IMR-90 (cell line): ENCODE data around the gene DOCK1. TPM values are rescaled to one million over a fixed set of nuclear protein-coding genes. Genes with fewer than 3 reads are reported as not detected.

Source experiments
- ATAC-seq: fragments of 200-7000 bp; cut with Tn5 transposase; 2 replicates; pipeline ENCODE4 v1.9.1; 2020; ENCODE audit warnings: low read depth, mild to moderate bottlenecking, moderate library complexity
- BruUV-seq: library from RNA; stranded (reverse); fragments of 400-500 nt; replicated peaks from 2 replicates; lab custom pipeline; 2021; lab: Mats Ljungman, UMichigan
- CTCF ChIA-PET: fragments of 300-600 bp; formaldehyde crosslinking; extraction: SDS; loops from one replicate; lab custom pipeline; 2021; ENCODE audit warnings: antibody characterized with exemption; lab: Yijun Ruan, JAX
- POLR2A ChIA-PET: fragments of 300-600 bp; sonication (Branson Sonifier 250); formaldehyde crosslinking; loops from one replicate; lab custom pipeline; 2022; ENCODE audit warnings: antibody characterized with exemption; ENCODE audit not compliant: unreplicated experiment; lab: Charles Lee
- DNase-seq: peaks from one replicate; pipeline ENCODE4 v3.0.0; 2013
- H2AFZ ChIP-seq: replicated peaks from 2 replicates; pipeline ENCODE3; 2013; ENCODE audit warnings: low read length, mild to moderate bottlenecking; ENCODE audit not compliant: poor library complexity
- H2AK5ac ChIP-seq: 2 replicates; pipeline ENCODE4 v1.6.1; 2013; ENCODE audit warnings: low read depth, low read length, inconsistent platforms
- H2AK9ac ChIP-seq: replicated peaks from 2 replicates; pipeline ENCODE3; 2013; ENCODE audit warnings: mild to moderate bottlenecking, low read depth, low read length, moderate library complexity; ENCODE audit not compliant: poor library complexity
- H2BK120ac ChIP-seq: 2 replicates; pipeline ENCODE4 v1.6.1; 2013; ENCODE audit warnings: low read depth, low read length, inconsistent platforms
- H2BK15ac ChIP-seq: 3 replicates; pipeline ENCODE4 v1.6.1; 2013; ENCODE audit warnings: low read depth, low read length, inconsistent platforms
- H2BK20ac ChIP-seq: 2 replicates; pipeline ENCODE4 v1.6.1; 2013; ENCODE audit warnings: low read depth, mild to moderate bottlenecking, inconsistent platforms, low read length, moderate library complexity
- H2BK5ac ChIP-seq: 2 replicates; pipeline ENCODE4 v1.6.1; 2013; ENCODE audit warnings: mild to moderate bottlenecking, low read depth, low read length, inconsistent platforms; ENCODE audit not compliant: poor library complexity, severe bottlenecking
- H3K14ac ChIP-seq: replicated peaks from 2 replicates; pipeline ENCODE4 v1.6.1; 2013; ENCODE audit warnings: low read depth, low read length, inconsistent platforms
- H3K18ac ChIP-seq: 2 replicates; pipeline ENCODE4 v1.6.1; 2013; ENCODE audit warnings: low read depth, low read length, control low read depth
- H3K23ac ChIP-seq: 2 replicates; pipeline ENCODE4 v1.6.1; 2013; ENCODE audit warnings: low read depth, low read length, inconsistent platforms
- H3K27ac ChIP-seq: 2 replicates; pipeline ENCODE4 v1.5.1; 2013; ENCODE audit warnings: mild to moderate bottlenecking, control low read depth, low read length; ENCODE audit not compliant: insufficient read depth
- H3K27me3 ChIP-seq: 2 replicates; pipeline ENCODE4 v1.6.1; 2013; ENCODE audit warnings: low read length; ENCODE audit not compliant: control insufficient read depth, insufficient read depth
- H3K36me3 ChIP-seq: 2 replicates; pipeline ENCODE4 v1.6.1; 2013; ENCODE audit warnings: low read length, mixed read lengths; ENCODE audit not compliant: control insufficient read depth, insufficient read depth
- H3K4ac ChIP-seq: 2 replicates; pipeline ENCODE4 v1.6.1; 2013; ENCODE audit warnings: low read depth, low read length, inconsistent platforms
- H3K4me1 ChIP-seq: 2 replicates; pipeline ENCODE4 v1.6.1; 2013; ENCODE audit warnings: low read length, mixed read lengths; ENCODE audit not compliant: control insufficient read depth, insufficient read depth
- H3K4me2 ChIP-seq: 2 replicates; pipeline ENCODE4 v1.6.1; 2013; ENCODE audit warnings: low read depth, mild to moderate bottlenecking, control low read depth, low read length, moderate library complexity
- H3K4me3 ChIP-seq: 2 replicates; pipeline ENCODE4 v1.5.1; 2013; ENCODE audit warnings: low read depth, mild to moderate bottlenecking, control low read depth, low read length, moderate library complexity; ENCODE audit not compliant: insufficient read depth
- H3K56ac ChIP-seq: 2 replicates; pipeline ENCODE4 v1.6.1; 2013; ENCODE audit warnings: low read length, inconsistent platforms; ENCODE audit not compliant: insufficient read depth; ENCODE audit errors: extremely low read depth
- H3K79me1 ChIP-seq, 2 experiments: 2 replicates each; pipeline ENCODE4 v1.6.1; 2013; ENCODE audit warnings: low read length in 2 of 2, inconsistent platforms in 1 of 2, low read depth in 1 of 2
- H3K9ac ChIP-seq: 2 replicates; pipeline ENCODE4 v1.6.1; 2013; ENCODE audit warnings: low read depth, low read length, control low read depth
- H3K9me1 ChIP-seq: 2 replicates; pipeline ENCODE4 v1.6.1; 2013; ENCODE audit warnings: low read length, inconsistent platforms; ENCODE audit not compliant: insufficient read depth
- H3K9me3 ChIP-seq: 2 replicates; pipeline ENCODE4 v1.6.1; 2013; ENCODE audit warnings: low read length; ENCODE audit not compliant: control insufficient read depth, insufficient read depth
- H4K20me1 ChIP-seq: 2 replicates; pipeline ENCODE4 v1.6.1; 2013; ENCODE audit warnings: low read length, inconsistent platforms; ENCODE audit not compliant: insufficient read depth
- H4K5ac ChIP-seq: 2 replicates; pipeline ENCODE4 v1.6.1; 2013; ENCODE audit warnings: mild to moderate bottlenecking, low read depth, low read length, control low read depth
- H4K8ac ChIP-seq, 2 experiments: 2 replicates each; pipeline ENCODE4 v1.6.1; 2013; ENCODE audit warnings: low read depth in 2 of 2, low read length in 2 of 2, control low read depth in 1 of 2, inconsistent platforms in 1 of 2
- H4K91ac ChIP-seq: 2 replicates; pipeline ENCODE4 v1.6.1; 2013; ENCODE audit warnings: low read depth, low read length, inconsistent platforms; ENCODE audit not compliant: insufficient read depth
- FOS ChIP-seq: fragments of 150-350 bp; IDR thresholded peaks from 2 replicates; pipeline ENCODE4 v1.6.1; 2016; ENCODE audit warnings: low read depth, low read length
- MAZ ChIP-seq: IDR thresholded peaks from 2 replicates; pipeline ENCODE4 v1.6.1; 2012; ENCODE audit warnings: low read depth, mild to moderate bottlenecking, low read length, improper control_type of control experiment, moderate library complexity, borderline replicate concordance
- POLR2A ChIP-seq: IDR thresholded peaks from 2 replicates; pipeline ENCODE4 v1.6.1; 2012; ENCODE audit warnings: mild to moderate bottlenecking, low read depth, low read length
- SMC3 ChIP-seq: fragments of 150-350 bp; IDR thresholded peaks from 2 replicates; pipeline ENCODE4 v1.6.1; 2016; ENCODE audit warnings: low read depth, mild to moderate bottlenecking, antibody characterized with exemption, low read length, moderate library complexity
- USF2 ChIP-seq: fragments of 150-350 bp; IDR thresholded peaks from 2 replicates; pipeline ENCODE4 v1.6.1; 2017; ENCODE audit warnings: mild to moderate bottlenecking, antibody characterized with exemption, low read length, low read depth
- WGBS, 2 experiments: methylation state at CpG; one replicate each; pipeline versions ENCODE4 v1.1.5 to v1.1.7; 2013; ENCODE audit warnings: missing lambda C conversion rate in 2 of 2; ENCODE audit not compliant: insufficient read length in 1 of 2; ENCODE audit errors: extremely low coverage in 2 of 2; 5-methylcytosine and 5-hydroxymethylcytosine counted together
- dilution Hi-C: fragments of 300-500 bp; cut with HindIII; formaldehyde crosslinking; loops from one replicate; pipeline ENCODE4 v1.14.3; 2018; ENCODE audit warnings: low sequenced_read_pairs; ENCODE audit not compliant: unreplicated experiment
- in situ Hi-C: fragments of 300-500 bp; cut with MboI; formaldehyde crosslinking; loops from 3 replicates; pipeline ENCODE4 v1.14.3; 2019; ENCODE audit warnings: low sequenced_read_pairs, inconsistent platforms, mixed read lengths
- intact Hi-C: fragments of 100-400 bp; cut with micrococcal nuclease; formaldehyde crosslinking; loops from 2 replicates; pipeline ENCODE4 v1.10.0; 2022
- polyA plus RNA-seq, 3 experiments: library from polyadenylated mRNA; depleted of rRNA; stranded (reverse); fragments of >200 nt; gene quantifications; 2 replicates each; pipeline ENCODE4 v1.2.3, GENCODE V29; 2012; ENCODE audit warnings: low replicate concordance in 1 of 3
- total RNA-seq: library from RNA; depleted of rRNA; stranded (reverse); fragments of >200 nt; gene quantifications from 2 replicates; pipeline ENCODE4 v1.2.3, GENCODE V29; 2012

Gene DOCK1
- total and polyA plus RNA-seq, 2 of the 4 experiments (the other 2 are of a cell fraction) = 28.2 to 71.0 TPM

- Histone ChIP-seq H3K56ac (no peak overlapping the region), H4K5ac (no peak overlapping the region), H3K27ac (no peak overlapping the region), H3K4me1 (no peaks in the 10 kb centered on the region), H3K23ac (no peak overlapping the region), H3K79me1 (peaks cover 0 to 3% of the 10 kb centered on the region in 2 experiments; a peak in 2 of 4 replicates), H4K20me1 (no peaks in the 10 kb centered on the region), H2AK9ac (no peak overlapping the region), H3K27me3 (no peaks in the 10 kb centered on the region), H2AK5ac (no peak overlapping the region), H2BK15ac (no peak overlapping the region), H4K8ac (no peak overlapping the region), H2BK20ac (no peak overlapping the region), H3K4me3 (no peak overlapping the region), H2AFZ (no peak overlapping the region), H3K4me2 (no peak overlapping the region), H3K18ac (no peak overlapping the region), H3K4ac (no peak overlapping the region), H4K91ac (no peak overlapping the region), H2BK120ac (no peak overlapping the region), H3K36me3 (0 out of 2 replicates have a peak, but pooled peaks cover 2% of the 10 kb centered on the region), H2BK5ac (no peak overlapping the region), H3K9me1 (peaks cover 6% of the 10 kb centered on the region; the same call in 1 of the 2 replicates), H3K9me3 (no peaks in the 10 kb centered on the region; the same call in 1 of the 2 replicates), H3K9ac (no peak overlapping the region), H3K14ac (no peak overlapping the region)
- DNase-seq (no peak), ATAC-seq (no peak)
- in situ Hi-C loops (no loop called here), dilution Hi-C loops (no loop called here), intact Hi-C loops (no loop called here)
- no TSS peak for BruUV-seq
- TF ChIP-seq USF2 (no peak), POLR2A (no peak), FOS (no peak), SMC3 (no peak), MAZ (no peak)
- ChIA-PET POLR2A (no interaction called here), CTCF (no interaction called here)
- 91% methylated on average over 4 of the region's 8 CpGs; no CpG with 5 or more reads in 1 of the 2 experiments for WGBS, 2 experiments
These were observed 386.1 kb downstream of the DOCK1 start for GRCh38 chr10:127291329-127291728.
